ENCODE results near the gene GEMIN4.

GEMIN4 gene

DNA sequence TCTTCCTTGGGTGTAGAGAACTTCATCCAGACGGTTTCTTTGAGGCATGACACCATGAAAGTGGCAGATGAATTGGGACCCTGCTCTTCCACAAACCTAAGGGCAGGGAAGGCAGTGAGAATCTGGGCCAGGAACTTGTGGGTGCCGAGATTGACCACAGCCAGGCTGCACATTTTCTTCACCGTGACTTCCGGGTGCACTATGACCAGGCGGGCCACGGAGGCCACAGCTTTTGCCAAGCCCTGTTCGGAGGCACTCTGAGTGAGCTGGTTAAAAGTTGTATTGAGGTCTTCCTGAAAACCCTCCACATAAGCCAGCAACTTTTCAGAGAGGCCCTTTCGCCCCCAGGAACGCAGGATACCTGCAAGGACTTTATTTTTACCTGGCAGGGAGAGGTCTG, 5.9 kb downstream of the GEMIN4 start:
- Mint-ChIP-seq H3K27ac (no peak overlapping the region), H3K4me1 (peaks cover 12% of the 10 kb centered on the region), H3K9me3 (peaks cover 13% of the 10 kb centered on the region), H3K27me3 (ENCODE audit: low read depth) (no peaks in the 10 kb centered on the region), H3K36me3 (ENCODE audit: low read depth) (peaks cover 87% of the 10 kb centered on the region), H3K4me3 (no peak overlapping the region)
- TF ChIP-seq, protein P1, sequence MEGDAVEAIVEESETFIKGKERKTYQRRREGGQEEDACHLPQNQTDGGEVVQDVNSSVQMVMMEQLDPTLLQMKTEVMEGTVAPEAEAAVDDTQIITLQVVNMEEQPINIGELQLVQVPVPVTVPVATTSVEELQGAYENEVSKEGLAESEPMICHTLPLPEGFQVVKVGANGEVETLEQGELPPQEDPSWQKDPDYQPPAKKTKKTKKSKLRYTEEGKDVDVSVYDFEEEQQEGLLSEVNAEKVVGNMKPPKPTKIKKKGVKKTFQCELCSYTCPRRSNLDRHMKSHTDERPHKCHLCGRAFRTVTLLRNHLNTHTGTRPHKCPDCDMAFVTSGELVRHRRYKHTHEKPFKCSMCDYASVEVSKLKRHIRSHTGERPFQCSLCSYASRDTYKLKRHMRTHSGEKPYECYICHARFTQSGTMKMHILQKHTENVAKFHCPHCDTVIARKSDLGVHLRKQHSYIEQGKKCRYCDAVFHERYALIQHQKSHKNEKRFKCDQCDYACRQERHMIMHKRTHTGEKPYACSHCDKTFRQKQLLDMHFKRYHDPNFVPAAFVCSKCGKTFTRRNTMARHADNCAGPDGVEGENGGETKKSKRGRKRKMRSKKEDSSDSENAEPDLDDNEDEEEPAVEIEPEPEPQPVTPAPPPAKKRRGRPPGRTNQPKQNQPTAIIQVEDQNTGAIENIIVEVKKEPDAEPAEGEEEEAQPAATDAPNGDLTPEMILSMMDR (IDR thresholded peaks at IDR 0.05; ENCODE audit: unreplicated experiment in 3 of 3), result no peak

DNA sequence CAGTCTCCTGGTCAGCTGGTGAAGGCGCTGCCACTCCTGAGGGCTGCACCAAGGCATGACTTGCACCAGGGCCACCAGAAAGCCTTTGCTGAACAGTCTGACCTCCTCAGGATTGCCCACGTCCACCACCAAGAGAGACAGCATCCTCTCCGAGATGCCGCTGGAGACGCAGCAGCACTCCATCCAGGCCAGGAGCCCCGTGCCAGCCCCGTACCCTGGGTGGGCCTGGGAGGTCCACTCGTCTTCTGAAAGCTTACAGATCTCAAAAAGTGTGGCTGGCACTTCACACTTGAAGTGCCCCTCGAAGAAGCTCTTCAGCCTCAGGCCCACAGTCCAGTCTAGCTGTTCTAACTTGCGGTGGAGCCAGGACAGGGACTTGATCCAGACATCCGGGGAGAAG, 6.7 kb downstream of the GEMIN4 start:
- Mint-ChIP-seq H3K36me3 (ENCODE audit: low read depth) (peaks cover 86% of the 10 kb centered on the region), H3K27me3 (ENCODE audit: low read depth) (no peaks in the 10 kb centered on the region), H3K4me3 (no peak overlapping the region), H3K27ac (no peak overlapping the region), H3K4me1 (peaks cover 4% of the 10 kb centered on the region), H3K9me3 (peaks cover 13% of the 10 kb centered on the region)
- TF ChIP-seq, protein P1 (IDR thresholded peaks at IDR 0.05; ENCODE audit: unreplicated experiment in 3 of 3), result no peak

DNA sequence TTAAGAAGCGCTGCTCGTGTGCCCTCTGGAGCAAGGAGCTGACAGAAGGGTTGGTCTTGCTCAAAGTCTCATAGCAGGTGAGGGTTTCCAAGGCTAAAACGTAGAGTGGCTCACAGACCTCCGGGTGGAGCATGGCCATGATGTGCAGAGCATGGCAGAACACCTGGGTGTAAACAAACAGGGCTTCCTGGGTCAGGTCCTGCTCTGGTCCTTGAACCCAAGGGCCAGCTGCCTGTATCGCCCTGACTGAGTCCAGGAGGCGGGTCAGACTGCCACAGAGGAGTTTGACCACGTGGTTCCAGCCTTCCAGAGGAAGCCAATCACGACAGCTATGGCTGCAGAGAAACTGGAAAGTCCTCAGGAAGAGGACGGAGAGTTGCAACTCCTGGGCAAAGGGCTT, 7.1 kb downstream of the GEMIN4 start:
- Mint-ChIP-seq H3K4me3 (no peak overlapping the region), H3K27ac (no peak overlapping the region), H3K4me1 (no peaks in the 10 kb centered on the region), H3K36me3 (ENCODE audit: low read depth) (peaks cover 84% of the 10 kb centered on the region), H3K27me3 (ENCODE audit: low read depth) (no peaks in the 10 kb centered on the region), H3K9me3 (peaks cover 13% of the 10 kb centered on the region)
- TF ChIP-seq, protein P1 (IDR thresholded peaks at IDR 0.05; ENCODE audit: unreplicated experiment in 3 of 3), result no peak

DNA sequence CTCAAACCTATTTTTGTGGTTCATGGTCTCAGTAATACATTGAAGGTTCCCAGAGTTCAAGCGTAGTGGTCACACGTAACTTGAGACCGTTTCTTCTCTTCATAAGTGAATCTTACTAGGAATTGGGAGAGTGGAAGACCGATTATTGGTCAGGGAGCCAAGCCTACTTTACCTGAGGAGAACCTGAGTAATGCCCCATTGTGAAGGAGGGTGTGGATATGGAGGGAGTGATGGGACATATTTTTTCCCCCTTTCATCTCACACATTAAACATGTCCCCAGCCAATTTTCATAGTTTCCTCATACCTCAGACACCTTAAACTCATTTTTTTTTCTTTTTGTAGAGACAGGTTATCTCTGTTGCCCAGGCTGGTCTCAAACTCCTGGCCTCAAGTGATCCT, 8.9 kb downstream of the GEMIN4 start:
- TF ChIP-seq, protein P1 (IDR thresholded peaks at IDR 0.05; ENCODE audit: unreplicated experiment in 3 of 3), result no peak
- no peak overlapping the region for H3K4me3 Mint-ChIP-seq
- peaks cover 3% of the 10 kb centered on the region for H3K9me3 Mint-ChIP-seq
- H3K27me3 Mint-ChIP-seq (ENCODE audit: low read depth), result no peaks in the 10 kb centered on the region
- no peak overlapping the region for H3K27ac Mint-ChIP-seq
- peaks cover 76% of the 10 kb centered on the region for H3K36me3 Mint-ChIP-seq (ENCODE audit: low read depth)
- H3K4me1 Mint-ChIP-seq, result no peaks in the 10 kb centered on the region

DNA sequence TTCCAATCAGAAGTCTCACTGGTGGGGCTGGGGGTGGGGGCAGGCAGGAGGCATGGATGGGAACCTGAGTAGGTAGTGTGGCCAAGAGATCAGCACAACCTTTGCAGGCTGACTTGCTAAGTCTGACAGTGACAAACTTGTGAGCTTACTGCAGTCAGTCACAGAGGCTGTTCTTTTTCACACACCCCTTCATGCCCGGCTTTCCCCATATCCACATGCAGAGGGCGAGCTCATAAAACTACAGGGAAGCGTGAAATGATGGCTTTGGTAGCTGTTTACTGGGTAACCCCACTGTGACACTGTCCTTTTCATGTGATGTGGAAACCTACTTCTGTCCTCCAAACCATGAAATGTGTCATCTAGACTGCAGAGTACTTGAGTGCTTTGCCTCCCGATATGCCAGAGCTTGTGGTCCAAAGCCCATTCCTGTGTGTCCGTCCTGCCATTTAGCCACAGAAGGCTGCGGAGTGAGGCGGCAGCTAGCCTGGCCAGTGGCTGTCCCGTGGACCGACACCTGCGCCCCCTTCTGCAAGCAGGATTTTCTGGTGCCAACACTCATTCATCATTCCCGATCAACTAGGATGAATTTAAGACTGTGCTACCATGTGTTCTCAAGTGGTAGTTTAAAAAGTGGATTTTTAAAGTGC, 9.8 kb downstream of the GEMIN4 start:
- H3K4me1 Mint-ChIP-seq, result no peaks in the 10 kb centered on the region
- H3K36me3 Mint-ChIP-seq (ENCODE audit: low read depth), result peaks cover 76% of the 10 kb centered on the region
- no peak overlapping the region for H3K27ac Mint-ChIP-seq
- TF ChIP-seq, protein P1 (IDR thresholded peaks at IDR 0.05; ENCODE audit: unreplicated experiment in 3 of 3), result no peak
- no peaks in the 10 kb centered on the region for H3K9me3 Mint-ChIP-seq
- H3K4me3 Mint-ChIP-seq, result no peak overlapping the region
- H3K27me3 Mint-ChIP-seq (ENCODE audit: low read depth), result no peaks in the 10 kb centered on the region
